IMR-90 (cell line): ENCODE measurements around the gene FGB.

ENCODE experiments used
- CEBPB ChIP-seq: IDR thresholded peaks from 2 replicates; pipeline ENCODE4 v1.6.1; 2012; ENCODE audit warnings: low read depth, low read length, improper control_type of control experiment
- CHD1 ChIP-seq: IDR thresholded peaks from 2 replicates; pipeline ENCODE4 v1.6.1; 2012; ENCODE audit warnings: low read depth, low read length, improper control_type of control experiment
- FOS ChIP-seq: fragments of 150-350 bp; IDR thresholded peaks from 2 replicates; pipeline ENCODE4 v1.6.1; 2016; ENCODE audit warnings: low read depth, low read length
- MAFK ChIP-seq: IDR thresholded peaks from 2 replicates; pipeline ENCODE4 v1.6.1; 2012; ENCODE audit warnings: low read depth, low read length, improper control_type of control experiment
- MAZ ChIP-seq: IDR thresholded peaks from 2 replicates; pipeline ENCODE4 v1.6.1; 2012; ENCODE audit warnings: low read depth, mild to moderate bottlenecking, low read length, improper control_type of control experiment, moderate library complexity, borderline replicate concordance
- MXI1 ChIP-seq: IDR thresholded peaks from 2 replicates; pipeline ENCODE4 v1.6.1; 2012; ENCODE audit warnings: low read depth, mild to moderate bottlenecking, low read length, moderate library complexity, borderline replicate concordance
- POLR2A ChIP-seq: IDR thresholded peaks from 2 replicates; pipeline ENCODE4 v1.6.1; 2012; ENCODE audit warnings: mild to moderate bottlenecking, low read depth, low read length
- RAD21 ChIP-seq: IDR thresholded peaks from 2 replicates; pipeline ENCODE4 v1.6.1; 2012; ENCODE audit warnings: low read length, improper control_type of control experiment
- RCOR1 ChIP-seq: IDR thresholded peaks from 2 replicates; pipeline ENCODE4 v1.6.1; 2012; ENCODE audit warnings: mild to moderate bottlenecking, low read length, improper control_type of control experiment; ENCODE audit not compliant: insufficient replicate concordance
- RFX5 ChIP-seq: IDR thresholded peaks from 2 replicates; pipeline ENCODE4 v1.8.0; 2012; ENCODE audit warnings: low read depth, mild to moderate bottlenecking, low read length, moderate library complexity
- SMC3 ChIP-seq: fragments of 150-350 bp; IDR thresholded peaks from 2 replicates; pipeline ENCODE4 v1.6.1; 2016; ENCODE audit warnings: low read depth, mild to moderate bottlenecking, antibody characterized with exemption, low read length, moderate library complexity
- TF ChIP-seq, protein P1 (sequence below): conservative IDR thresholded peaks from 2 replicates; pipeline ENCODE4 v1.5.1; 2012; ENCODE audit warnings: mild to moderate bottlenecking, low read depth, low read length, improper control_type of control experiment

DNA sequence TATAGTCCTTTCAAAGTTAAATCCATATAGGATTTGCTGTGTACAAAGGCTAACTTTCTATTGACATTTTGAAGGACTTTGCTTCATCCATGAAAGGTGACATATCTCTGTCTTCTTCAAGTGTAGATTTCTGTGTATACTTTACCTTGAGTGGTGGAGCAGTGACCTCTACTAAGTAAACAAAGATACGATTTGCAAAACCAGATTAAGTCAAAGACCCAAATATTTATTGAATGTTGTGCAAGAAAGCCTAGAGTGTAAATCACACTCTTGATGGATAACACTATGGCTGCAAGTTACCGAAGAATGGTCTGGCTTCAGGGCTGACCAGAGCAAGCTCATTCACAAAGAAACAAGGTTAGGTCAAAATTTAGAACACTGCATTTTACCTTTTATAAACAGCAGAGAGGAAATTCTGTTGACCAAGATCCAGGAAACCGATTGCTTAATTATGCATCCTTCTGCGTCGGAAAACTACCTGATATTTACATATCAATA lies 55.1 kb downstream of the FGB start:
- TF ChIP-seq, protein P1, sequence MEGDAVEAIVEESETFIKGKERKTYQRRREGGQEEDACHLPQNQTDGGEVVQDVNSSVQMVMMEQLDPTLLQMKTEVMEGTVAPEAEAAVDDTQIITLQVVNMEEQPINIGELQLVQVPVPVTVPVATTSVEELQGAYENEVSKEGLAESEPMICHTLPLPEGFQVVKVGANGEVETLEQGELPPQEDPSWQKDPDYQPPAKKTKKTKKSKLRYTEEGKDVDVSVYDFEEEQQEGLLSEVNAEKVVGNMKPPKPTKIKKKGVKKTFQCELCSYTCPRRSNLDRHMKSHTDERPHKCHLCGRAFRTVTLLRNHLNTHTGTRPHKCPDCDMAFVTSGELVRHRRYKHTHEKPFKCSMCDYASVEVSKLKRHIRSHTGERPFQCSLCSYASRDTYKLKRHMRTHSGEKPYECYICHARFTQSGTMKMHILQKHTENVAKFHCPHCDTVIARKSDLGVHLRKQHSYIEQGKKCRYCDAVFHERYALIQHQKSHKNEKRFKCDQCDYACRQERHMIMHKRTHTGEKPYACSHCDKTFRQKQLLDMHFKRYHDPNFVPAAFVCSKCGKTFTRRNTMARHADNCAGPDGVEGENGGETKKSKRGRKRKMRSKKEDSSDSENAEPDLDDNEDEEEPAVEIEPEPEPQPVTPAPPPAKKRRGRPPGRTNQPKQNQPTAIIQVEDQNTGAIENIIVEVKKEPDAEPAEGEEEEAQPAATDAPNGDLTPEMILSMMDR: no peak
- TF ChIP-seq MAFK (no peak), RAD21 (no peak), POLR2A (no peak), CHD1 (no peak), RFX5 (no peak), CEBPB (no peak), SMC3 (no peak), MXI1 (no peak), FOS (no peak), MAZ (no peak), RCOR1 (no peak)
